Mucosa of rectum (tissue), 2 donors: ENCODE data around the gene ZC3H12A.

Experiments
- H3K27ac ChIP-seq, 2 donors: one replicate each; pipeline ENCODE4 v1.7.0; 2013; ENCODE audit warnings: inconsistent platforms in 2 of 2, low read depth in 2 of 2, low read length in 2 of 2
- H3K27me3 ChIP-seq, 2 donors: one replicate each; pipeline ENCODE4 v1.7.0; 2013; ENCODE audit warnings: low read length in 2 of 2; ENCODE audit not compliant: control insufficient read depth in 2 of 2, insufficient read depth in 2 of 2
- H3K36me3 ChIP-seq, 2 donors: one replicate each; pipeline ENCODE4 v1.7.0; 2013; ENCODE audit warnings: low read length in 2 of 2; ENCODE audit not compliant: control insufficient read depth in 2 of 2, insufficient read depth in 2 of 2
- H3K4me1 ChIP-seq, 2 donors: one replicate each; pipeline ENCODE4 v1.7.0; 2013; ENCODE audit warnings: low read length in 2 of 2, mild to moderate bottlenecking in 1 of 2; ENCODE audit not compliant: control insufficient read depth in 2 of 2, insufficient read depth in 2 of 2
- H3K4me3 ChIP-seq, 2 donors: one replicate each; pipeline ENCODE4 v1.7.0; 2013; ENCODE audit warnings: low read length in 2 of 2
- H3K9ac ChIP-seq, 2 donors: one replicate each; pipeline ENCODE4 v1.7.0; 2013; ENCODE audit warnings: low read length in 2 of 2, low read depth in 1 of 2, mild to moderate bottlenecking in 1 of 2
- H3K9me3 ChIP-seq, 2 donors: one replicate each; pipeline ENCODE4 v1.7.0; 2013; ENCODE audit warnings: low read length in 2 of 2; ENCODE audit not compliant: control insufficient read depth in 2 of 2
- donor health status: healthy.
- donor health status: Normal muscosa, but diverticular disease.

The ZC3H12A gene

DNA sequence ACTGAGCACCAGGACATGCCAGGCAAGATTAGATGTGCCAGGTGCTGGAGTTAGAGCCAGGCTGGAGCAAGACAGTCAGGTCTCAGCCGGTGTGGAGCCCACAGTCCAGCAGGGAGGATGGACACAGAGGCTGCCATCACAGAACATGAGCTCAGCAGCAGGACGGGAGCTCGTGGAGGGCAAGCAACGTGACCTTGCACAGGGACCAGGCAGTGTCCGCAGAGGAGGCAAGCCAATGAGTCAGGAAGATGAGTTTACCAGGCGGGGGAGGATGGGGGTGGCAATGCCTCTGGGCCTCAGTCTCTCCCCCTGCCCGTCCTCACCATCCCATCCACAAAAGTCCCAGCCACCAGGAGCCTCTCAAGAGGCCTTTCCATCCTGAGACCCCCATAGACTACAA, 20.7 kb upstream of the ZC3H12A start:
- Histone ChIP-seq H3K27me3 (peaks cover 0 to 2% of the 10 kb centered on the region in 2 donors), H3K36me3 (no peaks in the 10 kb centered on the region), H3K9ac (no peak overlapping the region), H3K27ac (no peak overlapping the region), H3K4me1 (peaks cover 3 to 5% of the 10 kb centered on the region in 2 donors), H3K4me3 (no peak overlapping the region), H3K9me3 (no peaks in the 10 kb centered on the region)

DNA sequence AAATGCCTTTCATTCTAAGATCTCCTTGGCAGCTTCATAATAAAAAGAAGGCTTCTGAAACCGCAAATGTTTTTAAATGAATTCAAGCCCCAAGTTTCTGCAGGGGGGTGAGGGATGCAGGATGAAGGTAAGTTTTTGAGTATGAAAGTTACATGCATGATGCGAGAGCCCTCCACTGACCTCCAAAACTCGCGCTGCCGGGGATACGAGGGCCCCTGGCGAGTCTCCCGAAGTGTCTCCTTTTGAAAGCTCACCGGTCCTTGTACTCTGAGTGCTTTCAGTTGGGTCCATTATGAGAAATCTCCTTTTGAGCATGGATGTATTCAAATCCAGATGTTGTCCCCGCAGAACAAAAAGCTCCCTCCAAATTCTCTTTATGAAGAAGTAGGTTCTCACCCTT, 18.9 kb upstream of the ZC3H12A start:
- H3K27me3 ChIP-seq = peaks cover 0 to 2% of the 10 kb centered on the region in 2 donors
- peaks cover 3 to 5% of the 10 kb centered on the region in 2 donors for H3K4me1 ChIP-seq
- no peaks in the 10 kb centered on the region for H3K36me3 ChIP-seq
- H3K4me3 ChIP-seq = no peak overlapping the region
- H3K9me3 ChIP-seq = no peaks in the 10 kb centered on the region
- no peak overlapping the region for H3K9ac ChIP-seq
- no peak overlapping the region for H3K27ac ChIP-seq

DNA sequence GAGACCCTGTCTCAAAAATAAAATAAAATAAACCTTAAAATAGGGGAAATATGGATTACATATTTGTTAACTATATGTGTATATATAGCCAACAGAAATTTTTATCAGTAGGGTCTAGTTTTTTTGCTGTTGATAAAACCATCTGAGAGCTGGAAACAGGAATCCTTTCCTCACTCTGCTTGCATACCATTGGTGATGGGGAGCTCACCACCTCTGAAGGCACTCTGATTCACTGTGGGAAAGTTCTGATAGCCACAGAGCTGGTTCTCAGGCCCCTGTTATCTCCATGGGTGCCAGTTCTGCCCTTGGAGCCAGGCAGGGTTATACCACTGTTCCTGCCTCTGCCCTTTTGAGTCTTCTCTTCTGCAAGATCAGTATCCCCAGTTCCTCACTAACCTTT, 17.8 kb upstream of the ZC3H12A start:
- H3K9me3 ChIP-seq = no peaks in the 10 kb centered on the region
- no peaks in the 10 kb centered on the region for H3K27me3 ChIP-seq
- no peak overlapping the region for H3K4me3 ChIP-seq
- no peak overlapping the region for H3K9ac ChIP-seq
- H3K4me1 ChIP-seq = peaks cover 3 to 5% of the 10 kb centered on the region in 2 donors
- H3K27ac ChIP-seq = no peak overlapping the region
- no peaks in the 10 kb centered on the region for H3K36me3 ChIP-seq

DNA sequence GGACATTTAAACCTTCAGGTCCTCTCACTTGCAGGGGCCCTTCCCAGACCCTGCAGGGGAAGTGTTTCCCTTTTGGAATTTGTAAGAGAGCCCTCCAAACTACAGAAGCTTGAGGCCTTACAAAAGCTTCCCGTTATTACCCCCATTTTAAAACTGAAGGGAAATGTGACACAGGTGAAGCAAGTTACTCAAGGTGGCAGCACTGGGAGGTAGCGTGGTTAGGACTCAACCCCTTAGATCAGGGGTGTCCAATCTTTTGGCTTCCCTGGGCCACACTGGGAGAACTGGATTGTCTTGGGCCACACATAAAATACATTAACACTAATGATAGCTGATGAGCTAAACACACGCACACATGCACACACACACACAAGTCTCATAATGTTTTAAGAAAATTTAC, 15.8 kb upstream of the ZC3H12A start:
- no peak overlapping the region for H3K27ac ChIP-seq
- H3K9ac ChIP-seq = no peak overlapping the region
- H3K27me3 ChIP-seq = no peaks in the 10 kb centered on the region
- H3K4me3 ChIP-seq = no peak overlapping the region
- no peaks in the 10 kb centered on the region for H3K9me3 ChIP-seq
- H3K36me3 ChIP-seq = no peaks in the 10 kb centered on the region
- peaks cover 2 to 3% of the 10 kb centered on the region in 2 donors for H3K4me1 ChIP-seq

DNA sequence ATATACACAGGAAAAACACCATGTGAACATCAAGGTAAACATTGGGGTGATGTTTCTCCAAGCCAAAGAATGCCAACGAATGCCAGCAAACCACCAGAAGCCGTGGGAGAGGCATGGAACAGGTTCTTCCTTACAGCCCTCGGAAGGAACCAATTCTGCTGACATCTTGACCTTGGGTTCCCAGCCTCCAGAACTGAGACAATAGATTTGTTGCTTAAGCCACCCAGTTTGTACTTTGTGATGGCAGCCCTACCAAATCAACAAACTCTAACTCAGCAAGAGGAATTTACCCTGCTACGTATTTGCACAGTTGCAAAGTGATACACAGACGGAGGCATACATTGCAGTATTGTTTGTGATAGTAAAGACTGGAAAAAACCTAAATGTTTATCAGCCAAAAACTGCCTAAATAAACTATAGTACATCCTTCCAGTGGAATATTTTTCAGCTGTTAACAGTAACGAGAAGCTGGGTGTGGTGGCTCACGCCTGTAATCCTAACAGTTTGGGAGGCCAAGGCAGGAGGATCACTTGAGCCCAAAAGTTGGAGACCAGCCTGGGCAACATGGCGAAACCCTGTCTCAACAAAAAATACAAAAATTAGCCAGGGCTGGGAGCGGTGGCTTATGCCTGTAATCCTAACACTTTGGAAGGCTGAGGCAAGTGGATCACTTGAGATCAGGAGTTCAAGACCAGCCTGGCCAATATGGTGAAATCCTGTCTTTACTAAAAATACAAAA, 12.5 kb upstream of the ZC3H12A start:
- Histone ChIP-seq H3K4me1 (no peaks in the 10 kb centered on the region), H3K36me3 (no peaks in the 10 kb centered on the region), H3K27ac (no peak overlapping the region), H3K27me3 (no peaks in the 10 kb centered on the region), H3K4me3 (no peak overlapping the region), H3K9me3 (no peaks in the 10 kb centered on the region), H3K9ac (no peak overlapping the region)

DNA sequence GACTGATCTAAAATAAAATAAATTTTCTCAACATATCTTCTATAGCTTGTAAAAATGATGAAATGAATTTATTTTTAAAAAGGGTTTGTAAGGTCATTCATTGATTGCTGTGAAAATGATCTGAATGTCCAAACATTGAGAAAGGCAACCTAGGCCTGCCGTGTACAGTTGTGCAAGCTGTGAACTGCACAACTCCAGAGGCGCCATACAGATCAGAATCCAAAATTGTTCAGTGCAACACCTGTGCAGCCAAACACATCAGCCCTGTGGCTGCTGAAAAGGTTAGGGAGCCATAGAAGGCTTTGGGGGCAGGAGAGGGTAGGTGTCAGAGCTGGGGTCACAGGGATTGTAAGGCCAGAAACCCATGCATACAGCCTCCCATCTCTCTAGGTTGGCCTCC, 9.9 kb upstream of the ZC3H12A start:
- no peaks in the 10 kb centered on the region for H3K4me1 ChIP-seq
- no peaks in the 10 kb centered on the region for H3K9me3 ChIP-seq
- no peaks in the 10 kb centered on the region for H3K27me3 ChIP-seq
- H3K9ac ChIP-seq = no peak overlapping the region
- no peak overlapping the region for H3K27ac ChIP-seq
- no peak overlapping the region for H3K4me3 ChIP-seq
- no peaks in the 10 kb centered on the region for H3K36me3 ChIP-seq

DNA sequence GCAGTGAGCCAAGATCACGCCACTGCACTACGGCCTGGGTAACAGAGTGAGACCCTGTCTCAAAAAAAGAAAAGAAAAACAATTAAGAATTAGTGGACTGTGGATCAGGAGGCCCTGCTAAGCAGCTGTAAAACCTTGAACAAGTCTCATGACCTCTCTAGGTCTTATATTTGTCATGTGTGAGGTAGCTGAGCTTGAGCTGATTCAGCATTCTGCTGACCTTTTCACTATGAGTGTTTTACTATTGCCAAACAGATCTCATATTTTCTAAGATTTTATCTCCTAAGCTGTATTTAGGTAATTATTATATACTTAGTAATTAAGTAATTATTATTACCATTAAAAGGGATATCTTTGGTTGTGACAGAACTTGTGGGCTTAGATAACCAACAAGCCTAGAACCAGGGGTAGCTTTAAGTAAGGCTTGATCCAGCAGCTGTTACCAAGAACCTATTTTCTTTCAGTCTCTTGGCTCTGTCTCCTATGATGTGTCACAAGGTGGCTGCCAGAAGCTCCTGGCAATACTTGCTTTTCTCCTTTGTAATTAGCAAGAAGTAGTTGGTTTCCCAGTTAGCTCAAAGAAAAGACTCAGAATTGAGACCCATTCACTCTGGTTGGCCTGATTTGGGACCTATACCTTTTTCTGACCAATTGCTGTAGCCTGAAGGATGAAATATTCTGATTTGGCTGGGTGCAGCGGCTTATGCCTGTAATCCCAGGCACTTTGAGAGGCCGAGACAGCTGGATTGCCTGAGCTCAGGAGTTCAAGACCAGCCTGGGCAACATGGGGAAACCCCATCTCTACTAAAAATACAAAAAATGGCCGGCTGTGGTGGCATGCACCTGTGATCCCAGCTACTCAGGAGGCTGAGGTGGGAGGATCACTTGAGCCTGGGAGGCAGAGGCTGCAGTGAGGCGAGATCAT, 8.5 kb upstream of the ZC3H12A start:
- Histone ChIP-seq H3K9ac (no peak overlapping the region), H3K36me3 (no peaks in the 10 kb centered on the region), H3K27me3 (no peaks in the 10 kb centered on the region), H3K4me3 (no peak overlapping the region), H3K4me1 (no peaks in the 10 kb centered on the region), H3K27ac (no peak overlapping the region), H3K9me3 (no peaks in the 10 kb centered on the region)

DNA sequence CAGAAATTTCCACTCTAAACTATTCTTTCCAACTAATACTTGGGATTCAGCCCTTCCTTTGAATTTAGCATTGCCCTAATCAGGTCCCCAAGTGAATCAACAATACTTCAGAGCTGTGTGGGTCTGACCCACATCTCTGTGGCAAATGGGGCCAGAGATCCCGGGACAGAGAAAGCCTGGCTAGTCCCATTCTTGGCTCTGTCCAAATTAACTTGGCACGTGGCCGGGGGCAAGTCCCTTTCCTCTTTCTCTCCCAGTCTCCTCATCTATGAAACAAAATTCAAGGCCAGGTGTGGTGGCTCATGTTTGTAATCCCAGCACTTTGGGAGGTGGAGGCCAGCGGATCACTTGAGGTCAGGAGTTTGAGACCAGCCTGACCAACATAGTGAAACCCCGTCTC, 6.3 kb upstream of the ZC3H12A start:
- Histone ChIP-seq H3K27me3 (no peaks in the 10 kb centered on the region), H3K4me3 (no peak overlapping the region), H3K9me3 (no peaks in the 10 kb centered on the region), H3K9ac (no peak overlapping the region), H3K4me1 (peaks cover 9 to 16% of the 10 kb centered on the region in 2 donors), H3K27ac (no peak overlapping the region), H3K36me3 (no peaks in the 10 kb centered on the region)

DNA sequence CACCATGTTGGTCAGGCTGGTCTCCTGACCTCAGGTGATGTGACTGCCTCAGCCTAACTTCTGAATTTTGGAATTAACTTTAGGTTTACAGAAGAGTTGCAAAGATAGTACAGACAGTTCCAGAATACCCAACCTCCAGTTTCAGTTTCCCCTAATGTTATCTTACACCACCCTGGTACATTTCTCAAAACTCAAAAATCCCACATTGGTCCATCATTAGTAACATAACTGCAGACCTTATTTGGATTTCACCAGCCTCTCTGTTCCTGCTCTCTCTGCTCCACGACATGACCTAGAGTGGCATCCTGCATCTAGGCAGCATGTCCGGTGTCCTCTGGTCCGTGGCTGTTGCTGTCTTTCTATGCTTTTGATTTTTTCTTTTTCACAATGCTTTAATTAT, 5.0 kb upstream of the ZC3H12A start:
- Histone ChIP-seq H3K36me3 (no peaks in the 10 kb centered on the region), H3K9me3 (no peaks in the 10 kb centered on the region), H3K9ac (no peak overlapping the region), H3K4me1 (peaks cover 19 to 25% of the 10 kb centered on the region in 2 donors), H3K27me3 (no peaks in the 10 kb centered on the region), H3K4me3 (no peak overlapping the region), H3K27ac (no peak overlapping the region)
